ENCODE measurements around the gene RPL39. TPM values are rescaled to one million over a fixed set of nuclear protein-coding genes. Genes with fewer than 3 reads are reported as not detected.

Gene RPL39
- total RNA-seq, 1 donor from 2014 or later: 2,140 TPM

GRCh38 chrX:119745283-119745848 lies 46.1 kb downstream of the RPL39 start:
- Mint-ChIP-seq H3K27me3 (no peaks in the 10 kb centered on the region), H3K4me1 (ENCODE audit: low read depth) (no peaks in the 10 kb centered on the region), H3K4me3 (ENCODE audit: low read depth) (no peak overlapping the region), H3K36me3 (ENCODE audit: insufficient read depth) (no peaks in the 10 kb centered on the region), H3K27ac (no peak overlapping the region), H3K9me3 (ENCODE audit: low read depth) (peaks cover 4% of the 10 kb centered on the region)
- TF ChIP-seq CTCF (IDR thresholded peaks at IDR 0.05; ENCODE audit: unreplicated experiment): no peak
- no peak for DNase-seq (ENCODE audit: low spot score, unreplicated experiment)

- Mint-ChIP-seq H3K9me3 (ENCODE audit: low read depth) (no peaks in the 10 kb centered on the region), H3K36me3 (ENCODE audit: insufficient read depth) (no peaks in the 10 kb centered on the region), H3K27me3 (no peaks in the 10 kb centered on the region), H3K4me1 (ENCODE audit: low read depth) (no peaks in the 10 kb centered on the region), H3K27ac (no peak overlapping the region), H3K4me3 (ENCODE audit: low read depth) (no peak overlapping the region)
- no peak for DNase-seq (ENCODE audit: low spot score, unreplicated experiment)
- TF ChIP-seq CTCF (IDR thresholded peaks at IDR 0.05; ENCODE audit: unreplicated experiment): no peak
These were observed 52.7 kb downstream of the RPL39 start for GRCh38 chrX:119738742-119739141.

Other genes with a start within 250 kb of the RPL39 start
- 17.7 and 18.3 TPM in 2 replicates for gene STEEP1, start 226.2 kb downstream of the RPL39 start, total RNA-seq
- 49.4 and 55.0 TPM in 2 replicates for gene UBE2A, start 217.1 kb downstream of the RPL39 start, total RNA-seq
- gene NKRF, start 185.2 kb downstream of the RPL39 start, total RNA-seq: 11.7 and 12.5 TPM in 2 replicates
- gene SEPTIN6, start 98.5 kb downstream of the RPL39 start, total RNA-seq: 37.1 and 40.2 TPM in 2 replicates
- 0.69 and 0.91 TPM in 2 replicates for gene SOWAHD, start 33.0 kb downstream of the RPL39 start, total RNA-seq
- 30.2 TPM in 2 replicates for gene UPF3B, start 61.3 kb upstream of the RPL39 start, total RNA-seq
- gene RNF113A, start 80.1 kb upstream of the RPL39 start, total RNA-seq: 11.3 and 11.8 TPM in 2 replicates
- gene NDUFA1, start 80.2 kb upstream of the RPL39 start, total RNA-seq: 57.7 and 61.8 TPM in 2 replicates
- gene AKAP14, start 104.3 kb upstream of the RPL39 start, total RNA-seq: not detected in 2 replicates
- 8.3 and 9.1 TPM in 2 replicates for gene NKAP, start 152.1 kb upstream of the RPL39 start, total RNA-seq